Keratinocyte (primary cell): Measurements from ENCODE around the gene SRPK2. TPM values are rescaled to one million over a fixed set of nuclear protein-coding genes. Genes with fewer than 3 reads are reported as not detected.

ENCODE experiments used
- DNase-seq: peaks from one replicate; pipeline ENCODE4 v3.0.0-alpha.2; 2011; ENCODE audit warnings: low read depth, missing footprints, low spot score
- FAIRE-seq: peaks from 2 replicates; lab custom pipeline; 2011; peaks lifted over from hg19 to GRCh38; lab: Jason Lieb, UNC
- H2AFZ ChIP-seq: 2 replicates; pipeline ENCODE4 v1.6.0; 2012; ENCODE audit warnings: low read length, control low read depth, inconsistent platforms; ENCODE audit not compliant: control insufficient read depth
- H3K27ac ChIP-seq: 2 replicates; pipeline ENCODE4 v1.5.1; 2011; ENCODE audit warnings: low read length; ENCODE audit not compliant: control insufficient read depth, insufficient read depth
- H3K27me3 ChIP-seq: 3 replicates; pipeline ENCODE4 v1.6.0; 2011; ENCODE audit warnings: low read length; ENCODE audit not compliant: control insufficient read depth, insufficient read depth; ENCODE audit errors: extremely low read depth
- H3K36me3 ChIP-seq, 2 experiments: 2 replicates in 1 of 2; 3 replicates in 1 of 2; pipeline ENCODE4 v1.5.1; 2011; ENCODE audit warnings: low read length in 2 of 2, mild to moderate bottlenecking in 1 of 2; ENCODE audit not compliant: control insufficient read depth in 2 of 2, insufficient read depth in 2 of 2; ENCODE audit errors: extremely low read depth in 1 of 2
- H3K4me1 ChIP-seq: 3 replicates; pipeline ENCODE4 v1.5.1; 2011; ENCODE audit warnings: low read length; ENCODE audit not compliant: control insufficient read depth, insufficient read depth; ENCODE audit errors: extremely low read depth
- H3K4me2 ChIP-seq: 3 replicates; pipeline ENCODE4 v1.6.0; 2011; ENCODE audit warnings: low read depth, low read length; ENCODE audit not compliant: control insufficient read depth, insufficient read depth; ENCODE audit errors: extremely low read depth
- H3K4me3 ChIP-seq, 3 experiments: fragments of 200-600 bp in 1 of 3; sonication (generic) in 1 of 3; 2 replicates in 2 of 3; 3 replicates in 1 of 3; pipeline ENCODE4 v1.5.1; 2011 to 2016; ENCODE audit warnings: low read length in 3 of 3, mild to moderate bottlenecking in 3 of 3, control low read depth in 2 of 3, inconsistent platforms in 1 of 3, low read depth in 1 of 3, mixed read lengths in 1 of 3, mixed run types in 1 of 3, moderate library complexity in 1 of 3; ENCODE audit not compliant: control insufficient read depth in 2 of 3, insufficient read depth in 2 of 3; ENCODE audit errors: extremely low read depth in 1 of 3
- H3K79me2 ChIP-seq: 2 replicates; pipeline ENCODE4 v1.6.0; 2012; ENCODE audit warnings: low read length; ENCODE audit not compliant: control insufficient read depth, insufficient read depth
- H3K9ac ChIP-seq: 3 replicates; pipeline ENCODE4 v1.6.0; 2011; ENCODE audit warnings: low read length; ENCODE audit not compliant: control insufficient read depth, insufficient read depth; ENCODE audit errors: extremely low read depth
- H3K9me1 ChIP-seq: 3 replicates; pipeline ENCODE4 v1.6.0; 2011; ENCODE audit warnings: low read length; ENCODE audit not compliant: control insufficient read depth, insufficient read depth; ENCODE audit errors: extremely low read depth
- H3K9me3 ChIP-seq: 2 replicates; pipeline ENCODE4 v1.5.1; 2012; ENCODE audit warnings: low read depth, low read length; ENCODE audit not compliant: control insufficient read depth
- H4K20me1 ChIP-seq: 3 replicates; pipeline ENCODE4 v1.6.0; 2011; ENCODE audit warnings: low read length; ENCODE audit not compliant: control insufficient read depth, insufficient read depth; ENCODE audit errors: extremely low read depth
- EZH2 ChIP-seq: IDR thresholded peaks from one replicate; pipeline ENCODE4 v1.6.1; 2012; ENCODE audit warnings: inconsistent platforms, mild to moderate bottlenecking, low read length, moderate library complexity
- dilution Hi-C: fragments of 300-500 bp; cut with MboI; formaldehyde crosslinking; loops from one replicate; pipeline ENCODE4 v1.7.0; 2020; ENCODE audit warnings: low sequenced_read_pairs; ENCODE audit not compliant: extremely low pct_ligation_motif_present
- polyA plus RNA-seq, 5 experiments: library from polyadenylated mRNA; depleted of rRNA in 3 of 5; stranded (reverse) in 3 of 5; stranded (forward) in 1 of 5; unstranded in 1 of 5; fragments of >200 nt; gene quantifications; 1 replicate in 1 of 5; 2 replicates in 3 of 5; 3 replicates in 1 of 5; pipeline versions ENCODE4 v1.2.1 to v1.2.3, GENCODE V29; 2011 to 2012; ENCODE audit warnings: missing spikeins in 2 of 5, low read depth in 1 of 5, low replicate concordance in 1 of 5
- TF ChIP-seq, protein P1 (sequence below), 3 experiments: IDR thresholded peaks in 1 of 3; conservative IDR thresholded peaks in 1 of 3; optimal IDR thresholded peaks in 1 of 3; 2 replicates in 2 of 3; 3 replicates in 1 of 3; pipeline versions ENCODE3 to v1.5.1; 2011; ENCODE audit warnings: low read length in 3 of 3, mild to moderate bottlenecking in 3 of 3, moderate library complexity in 2 of 3, control low read depth in 1 of 3, inconsistent platforms in 1 of 3; ENCODE audit not compliant: insufficient read depth in 2 of 3; ENCODE audit errors: extremely low read depth in 1 of 3

Gene SRPK2
- polyA plus RNA-seq, 1 donor (not counting 4 experiments of a cell fraction or from before 2014, with no cell fraction given): 40.2 TPM

GRCh38 chr7:105402221-105403095 is 13.7 kb upstream of the SRPK2 start:
- no peaks in the 10 kb centered on the region for H4K20me1 ChIP-seq
- H3K9me3 ChIP-seq: no peaks in the 10 kb centered on the region
- H3K79me2 ChIP-seq: no peaks in the 10 kb centered on the region
- no peak overlapping the region for H2AFZ ChIP-seq
- dilution Hi-C loops: no loop called here
- FAIRE-seq (no peak), DNase-seq (no peak)
- no peak overlapping the region for H3K4me2 ChIP-seq
- no peaks in the 10 kb centered on the region for H3K27me3 ChIP-seq
- no peak overlapping the region for H3K9ac ChIP-seq
- no peaks in the 10 kb centered on the region for H3K4me1 ChIP-seq
- H3K9me1 ChIP-seq: no peaks in the 10 kb centered on the region
- TF ChIP-seq, protein P1, sequence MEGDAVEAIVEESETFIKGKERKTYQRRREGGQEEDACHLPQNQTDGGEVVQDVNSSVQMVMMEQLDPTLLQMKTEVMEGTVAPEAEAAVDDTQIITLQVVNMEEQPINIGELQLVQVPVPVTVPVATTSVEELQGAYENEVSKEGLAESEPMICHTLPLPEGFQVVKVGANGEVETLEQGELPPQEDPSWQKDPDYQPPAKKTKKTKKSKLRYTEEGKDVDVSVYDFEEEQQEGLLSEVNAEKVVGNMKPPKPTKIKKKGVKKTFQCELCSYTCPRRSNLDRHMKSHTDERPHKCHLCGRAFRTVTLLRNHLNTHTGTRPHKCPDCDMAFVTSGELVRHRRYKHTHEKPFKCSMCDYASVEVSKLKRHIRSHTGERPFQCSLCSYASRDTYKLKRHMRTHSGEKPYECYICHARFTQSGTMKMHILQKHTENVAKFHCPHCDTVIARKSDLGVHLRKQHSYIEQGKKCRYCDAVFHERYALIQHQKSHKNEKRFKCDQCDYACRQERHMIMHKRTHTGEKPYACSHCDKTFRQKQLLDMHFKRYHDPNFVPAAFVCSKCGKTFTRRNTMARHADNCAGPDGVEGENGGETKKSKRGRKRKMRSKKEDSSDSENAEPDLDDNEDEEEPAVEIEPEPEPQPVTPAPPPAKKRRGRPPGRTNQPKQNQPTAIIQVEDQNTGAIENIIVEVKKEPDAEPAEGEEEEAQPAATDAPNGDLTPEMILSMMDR (optimal IDR thresholded peaks at IDR 0.05 in 1 of 3, IDR thresholded peaks at IDR 0.05 in 1 of 3, conservative IDR thresholded peaks at IDR 0.05 in 1 of 3; ENCODE audit: extremely low read depth in 1 of 3, insufficient read depth in 2 of 3, low read length in 3 of 3): no peak
- TF ChIP-seq EZH2: no peak
- H3K27ac ChIP-seq: no peak overlapping the region
- H3K4me3 ChIP-seq: no peak overlapping the region
- H3K36me3 ChIP-seq: no peaks in the 10 kb centered on the region

DNA sequence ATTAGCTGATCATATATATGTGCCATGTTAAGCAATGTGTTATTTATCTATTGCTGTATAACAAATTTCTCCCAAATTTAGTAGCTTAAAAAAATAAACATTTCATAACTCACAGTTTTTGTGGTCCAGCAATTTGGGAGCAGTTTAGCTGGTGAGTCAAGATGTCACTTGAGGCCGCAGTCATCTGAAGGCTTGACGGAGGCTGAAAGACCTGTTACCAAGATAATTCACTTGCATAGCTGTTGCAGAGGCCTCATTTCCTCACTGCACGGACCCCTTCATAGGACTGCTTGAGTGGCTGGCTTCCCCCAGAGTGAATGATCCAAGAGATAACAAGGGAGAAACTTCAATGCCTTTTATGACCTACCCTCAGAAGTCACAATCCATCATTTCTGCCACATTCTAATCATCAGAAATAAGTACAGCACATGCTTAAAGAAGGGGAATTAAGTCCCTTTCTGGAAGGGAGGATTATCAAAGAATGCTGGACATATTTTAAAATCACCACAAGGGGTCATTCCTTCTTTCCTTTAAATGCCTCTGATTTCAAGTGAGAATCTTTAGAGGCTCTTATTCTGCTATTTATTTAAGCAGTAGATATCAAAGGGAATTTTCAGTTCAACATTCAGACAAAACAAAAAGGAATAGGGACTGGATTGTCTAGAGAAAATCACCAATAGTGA is 10.5 kb upstream of the SRPK2 start:
- Histone ChIP-seq H3K9me1 (no peaks in the 10 kb centered on the region), H3K4me3 (no peak overlapping the region), H2AFZ (no peak overlapping the region), H3K9me3 (no peaks in the 10 kb centered on the region), H4K20me1 (no peaks in the 10 kb centered on the region), H3K36me3 (no peaks in the 10 kb centered on the region), H3K4me2 (no peak overlapping the region), H3K79me2 (no peaks in the 10 kb centered on the region), H3K27ac (no peak overlapping the region), H3K9ac (no peak overlapping the region), H3K4me1 (no peaks in the 10 kb centered on the region), H3K27me3 (no peaks in the 10 kb centered on the region)
- FAIRE-seq (no peak), DNase-seq (no peak)
- no peak for TF ChIP-seq EZH2
- TF ChIP-seq, protein P1 (optimal IDR thresholded peaks at IDR 0.05 in 1 of 3, IDR thresholded peaks at IDR 0.05 in 1 of 3, conservative IDR thresholded peaks at IDR 0.05 in 1 of 3; ENCODE audit: extremely low read depth in 1 of 3, insufficient read depth in 2 of 3, low read length in 3 of 3): peak in 2 of 3 experiments; percentile 19 to 34
- dilution Hi-C loops: no loop called here
